Gastrocnemius medialis (tissue), 4 donors: ENCODE measurements around the gene VN1R4. TPM values are rescaled to one million over a fixed set of nuclear protein-coding genes. Genes with fewer than 3 reads are reported as not detected.
"Not testable (repeated sequence)": the region's sequence is repeated elsewhere in the genome, so short reads cannot be mapped to it uniquely, and the experiment has no call there.

Experiments
- ATAC-seq, 2 donors: fragments of 150-250 bp; one replicate each; pipeline ENCODE4 v1.9.1; 2016
- DNase-seq, 2 donors: peaks; one replicate each; pipeline ENCODE4 v3.0.0-alpha.2; 2019
- H3K27ac ChIP-seq, 4 donors: fragments of 200-600 bp; sonication (generic); 1 replicate in 1 of 4; 2 replicates in 3 of 4; pipeline ENCODE4 v1.5.1; 2016 to 2018; ENCODE audit warnings: mild to moderate bottlenecking in 2 of 4, moderate library complexity in 1 of 4
- H3K27me3 ChIP-seq, 3 donors: fragments of 200-600 bp; sonication (generic) in 2 of 3; 1 replicate in 1 of 3; 2 replicates in 2 of 3; pipeline versions ENCODE4 v1.5.1 to v1.6.0; 2016 to 2019; ENCODE audit warnings: mild to moderate bottlenecking in 1 of 3, moderate library complexity in 1 of 3
- H3K36me3 ChIP-seq, 2 donors: fragments of 200-600 bp; sonication (generic) in 1 of 2; one replicate each; pipeline ENCODE4 v1.5.1; 2017 to 2018
- H3K4me1 ChIP-seq, 2 donors: fragments of 200-600 bp; sonication (generic) in 1 of 2; one replicate each; pipeline ENCODE4 v1.5.1; 2016 to 2017; ENCODE audit warnings: mild to moderate bottlenecking in 2 of 2
- H3K4me3 ChIP-seq, 4 donors: fragments of 200-600 bp; sonication (generic) in 3 of 4; 1 replicate in 1 of 4; 2 replicates in 3 of 4; pipeline ENCODE4 v1.5.1; 2016 to 2019; ENCODE audit warnings: mild to moderate bottlenecking in 2 of 4
- H3K9me3 ChIP-seq, 3 donors: fragments of 200-600 bp; sonication (generic) in 2 of 3; 1 replicate in 1 of 3; 2 replicates in 2 of 3; pipeline ENCODE4 v1.5.1; 2016 to 2019
- POLR2A ChIP-seq, 2 donors: fragments of 450-650 bp; IDR thresholded peaks; one replicate each; pipeline ENCODE4 v1.6.1; 2017; ENCODE audit warnings: antibody characterized with exemption in 2 of 2, mild to moderate bottlenecking in 2 of 2, moderate library complexity in 2 of 2
- in situ Hi-C, 4 donors: fragments of 200-750 bp; cut with MboI; loops; one replicate each; pipeline versions ENCODE4 v1.15.0 to v1.8.0; 2017; ENCODE audit warnings: low sequenced_read_pairs in 4 of 4
- intact Hi-C: fragments of 100-400 bp; cut with DNase I; formaldehyde crosslinking; loops from one replicate; pipeline ENCODE4 v1.15.1; 2023; ENCODE audit warnings: low total_unique reads
- total RNA-seq, 4 donors: library from RNA; depleted of rRNA; stranded (reverse); fragments of >200 nt; gene quantifications; one replicate each; pipeline versions ENCODE4 v1.1.0 to v1.2.3, GENCODE V29; 2016
- TF ChIP-seq, protein P1 (sequence below), 5 experiments: fragments of 450-650 bp in 3 of 5; fragments of 200-600 bp in 2 of 5; sonication (generic) in 2 of 5; IDR thresholded peaks in 4 of 5; conservative IDR thresholded peaks in 1 of 5; 1 replicate in 4 of 5; 2 replicates in 1 of 5; pipeline ENCODE4 v1.5.1; 2016 to 2019; ENCODE audit warnings: antibody characterized with exemption in 5 of 5, mild to moderate bottlenecking in 3 of 5, moderate library complexity in 3 of 5

Gene VN1R4
- total RNA-seq, 4 donors from 2014 or later = not detected

DNA sequence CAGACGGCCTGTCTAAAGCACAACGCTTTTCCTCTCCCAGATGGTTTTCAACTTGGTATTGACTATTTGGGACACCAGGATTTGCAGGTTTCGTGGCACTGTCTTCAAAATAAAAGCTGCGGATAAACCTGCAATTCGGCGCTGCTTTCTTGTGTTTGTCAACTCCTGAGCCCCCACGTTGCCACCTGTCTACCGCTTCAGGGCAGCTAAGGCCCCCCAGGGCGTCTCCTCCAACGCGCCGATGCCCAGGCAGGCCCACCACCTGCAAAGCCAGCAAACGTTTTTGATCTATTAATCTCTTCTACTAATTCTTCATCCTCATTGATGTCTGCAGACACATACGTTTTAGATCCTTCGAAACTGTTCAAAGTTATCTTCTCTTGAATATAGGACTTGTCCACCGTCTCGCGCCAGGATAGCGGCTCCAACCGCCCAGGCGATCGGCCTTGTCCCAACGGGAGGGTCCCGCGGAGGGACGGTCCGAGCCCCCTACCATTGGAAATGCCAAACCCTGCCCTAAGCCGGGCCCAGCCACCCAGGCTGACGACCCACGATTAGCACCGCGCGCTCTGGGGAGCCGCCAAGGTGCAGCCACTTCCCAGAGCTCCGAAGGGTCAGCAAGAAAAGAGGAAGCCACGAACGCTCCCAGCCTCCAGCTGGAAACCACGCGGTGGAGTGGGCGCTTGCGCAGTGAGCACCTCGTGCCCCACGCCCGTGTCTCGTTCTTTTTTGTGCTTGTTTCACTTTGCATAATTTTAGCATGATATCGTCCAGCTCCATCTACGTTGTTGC lies 23.4 kb upstream of the VN1R4 start:
- TF ChIP-seq POLR2A (IDR thresholded peaks at IDR 0.05) = no peak
- TF ChIP-seq, protein P1, sequence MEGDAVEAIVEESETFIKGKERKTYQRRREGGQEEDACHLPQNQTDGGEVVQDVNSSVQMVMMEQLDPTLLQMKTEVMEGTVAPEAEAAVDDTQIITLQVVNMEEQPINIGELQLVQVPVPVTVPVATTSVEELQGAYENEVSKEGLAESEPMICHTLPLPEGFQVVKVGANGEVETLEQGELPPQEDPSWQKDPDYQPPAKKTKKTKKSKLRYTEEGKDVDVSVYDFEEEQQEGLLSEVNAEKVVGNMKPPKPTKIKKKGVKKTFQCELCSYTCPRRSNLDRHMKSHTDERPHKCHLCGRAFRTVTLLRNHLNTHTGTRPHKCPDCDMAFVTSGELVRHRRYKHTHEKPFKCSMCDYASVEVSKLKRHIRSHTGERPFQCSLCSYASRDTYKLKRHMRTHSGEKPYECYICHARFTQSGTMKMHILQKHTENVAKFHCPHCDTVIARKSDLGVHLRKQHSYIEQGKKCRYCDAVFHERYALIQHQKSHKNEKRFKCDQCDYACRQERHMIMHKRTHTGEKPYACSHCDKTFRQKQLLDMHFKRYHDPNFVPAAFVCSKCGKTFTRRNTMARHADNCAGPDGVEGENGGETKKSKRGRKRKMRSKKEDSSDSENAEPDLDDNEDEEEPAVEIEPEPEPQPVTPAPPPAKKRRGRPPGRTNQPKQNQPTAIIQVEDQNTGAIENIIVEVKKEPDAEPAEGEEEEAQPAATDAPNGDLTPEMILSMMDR (IDR thresholded peaks at IDR 0.05 in 4 of 5, conservative IDR thresholded peaks at IDR 0.05 in 1 of 5) = no peak
- no peak overlapping the region for H3K4me3 ChIP-seq
- DNase-seq (no peak), ATAC-seq (no peak)
- no peaks in the 10 kb centered on the region for H3K27me3 ChIP-seq
- H3K36me3 ChIP-seq = no peaks in the 10 kb centered on the region
- in situ Hi-C loops = no loop called here
- H3K9me3 ChIP-seq = peaks cover 0 to 6% (median 3%) of the 10 kb centered on the region in 3 donors
- no peak overlapping the region for H3K27ac ChIP-seq
- no peaks in the 10 kb centered on the region for H3K4me1 ChIP-seq
- intact Hi-C loops = no loop called here

DNA sequence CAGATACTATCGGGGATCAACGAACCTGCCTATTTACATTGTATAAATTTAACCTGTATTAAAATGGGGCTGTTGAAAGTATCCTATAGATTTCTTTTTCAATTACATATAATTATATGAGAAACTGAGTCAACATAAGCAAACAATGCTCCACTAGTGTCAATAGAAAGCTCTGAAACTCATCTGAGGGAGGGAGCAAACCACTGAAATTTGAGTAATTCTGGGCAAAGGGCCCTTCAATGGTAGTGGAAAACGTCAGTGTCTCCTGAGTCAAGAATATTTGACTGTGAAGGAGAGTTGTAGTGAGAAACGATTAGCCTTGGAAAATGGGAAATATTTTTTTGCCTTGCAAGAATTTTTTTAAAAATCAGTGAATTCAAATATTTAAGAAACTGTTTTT lies 17.6 kb upstream of the VN1R4 start:
- H3K27ac ChIP-seq = no peak overlapping the region
- no peaks in the 10 kb centered on the region for H3K27me3 ChIP-seq
- TF ChIP-seq, protein P1 (IDR thresholded peaks at IDR 0.05 in 4 of 5, conservative IDR thresholded peaks at IDR 0.05 in 1 of 5) = no peak
- TF ChIP-seq POLR2A (IDR thresholded peaks at IDR 0.05) = no peak
- H3K36me3 ChIP-seq = no peaks in the 10 kb centered on the region
- no peak overlapping the region for H3K4me3 ChIP-seq
- DNase-seq (no peak), ATAC-seq (no peak)
- no peaks in the 10 kb centered on the region for H3K4me1 ChIP-seq
- intact Hi-C loops (no loop called here), in situ Hi-C loops (no loop called here)
- no peaks in the 10 kb centered on the region for H3K9me3 ChIP-seq

DNA sequence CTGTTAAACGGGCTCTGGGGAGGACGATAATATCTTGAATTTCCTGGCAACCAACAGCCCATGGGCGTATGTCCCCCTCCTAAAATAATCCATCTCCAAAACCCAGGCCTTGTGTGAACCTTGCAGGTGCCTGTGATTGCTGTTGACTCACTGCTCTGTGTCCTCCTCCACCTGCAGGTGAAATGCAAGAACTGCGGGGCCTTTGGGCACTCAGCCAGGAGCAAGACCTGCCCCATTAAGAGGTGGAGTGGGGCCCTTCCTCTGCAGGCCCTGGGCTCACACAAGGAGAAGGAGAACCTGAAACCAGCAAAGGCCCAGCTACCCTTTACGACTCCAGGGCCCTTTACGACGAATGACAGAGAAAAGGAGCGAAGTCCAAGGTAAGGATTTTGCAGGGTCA lies 14.4 kb upstream of the VN1R4 start:
- DNase-seq, intact Hi-C loops: not testable (repeated sequence)

DNA sequence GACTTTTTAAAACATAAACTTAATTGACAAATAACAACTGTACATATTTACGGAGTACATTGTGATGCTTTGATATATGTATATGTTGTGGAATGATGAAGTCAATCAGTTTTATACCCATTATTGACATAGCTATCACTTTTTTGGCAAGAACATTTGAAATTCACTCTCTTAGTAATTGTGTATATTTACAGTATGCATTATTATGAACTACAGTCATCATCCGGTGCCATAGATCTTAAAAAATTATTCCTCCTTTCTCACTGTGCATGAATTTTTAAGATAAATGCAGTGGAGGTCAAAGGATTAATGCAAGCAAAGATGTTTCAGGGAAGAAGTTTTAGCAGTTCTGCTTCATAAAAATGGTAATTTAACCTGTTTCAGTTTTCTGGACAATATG lies 8.0 kb upstream of the VN1R4 start:
- H3K4me1 ChIP-seq = no peaks in the 10 kb centered on the region
- DNase-seq = no peak
- no peak overlapping the region for H3K4me3 ChIP-seq
- H3K9me3 ChIP-seq = no peaks in the 10 kb centered on the region
- TF ChIP-seq, protein P1 (IDR thresholded peaks at IDR 0.05 in 4 of 5, conservative IDR thresholded peaks at IDR 0.05 in 1 of 5) = no peak
- no peak for TF ChIP-seq POLR2A (IDR thresholded peaks at IDR 0.05)
- no peak overlapping the region for H3K27ac ChIP-seq
- no peaks in the 10 kb centered on the region for H3K36me3 ChIP-seq
- in situ Hi-C loops = no loop called here
- intact Hi-C loops = no loop called here
- ATAC-seq = no peak
- no peaks in the 10 kb centered on the region for H3K27me3 ChIP-seq

More for the DNA sequence above, 14.4 kb upstream of the VN1R4 start:
- H3K9me3 ChIP-seq, H3K4me1 ChIP-seq, H3K4me3 ChIP-seq, ATAC-seq, H3K36me3 ChIP-seq, H3K27ac ChIP-seq, H3K27me3 ChIP-seq, in situ Hi-C loops: not testable (repeated sequence)

DNA sequence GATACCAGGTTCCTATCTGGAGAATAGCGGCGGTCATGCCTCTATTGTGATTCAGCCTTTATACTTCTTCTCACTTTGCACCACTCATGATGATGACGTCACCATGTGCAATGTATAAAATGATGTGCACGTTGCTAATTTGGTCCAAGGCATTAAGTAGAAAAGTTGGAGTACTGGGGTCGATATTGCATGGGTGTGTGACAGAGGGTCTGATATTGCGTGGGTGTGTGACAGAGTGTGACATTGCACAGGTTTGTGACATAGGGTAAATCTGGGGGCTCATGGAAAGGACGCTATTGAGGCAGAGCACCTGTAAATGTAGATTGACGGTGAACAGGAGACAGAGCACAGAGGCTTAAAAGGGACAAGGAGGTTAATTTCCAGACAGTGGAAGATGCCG lies 4.5 kb upstream of the VN1R4 start:
- no peak for TF ChIP-seq POLR2A (IDR thresholded peaks at IDR 0.05)
- TF ChIP-seq, protein P1 (IDR thresholded peaks at IDR 0.05 in 4 of 5, conservative IDR thresholded peaks at IDR 0.05 in 1 of 5) = no peak
- no peaks in the 10 kb centered on the region for H3K27me3 ChIP-seq
- H3K27ac ChIP-seq = no peak overlapping the region
- H3K36me3 ChIP-seq = no peaks in the 10 kb centered on the region
- in situ Hi-C loops = no loop called here
- H3K4me3 ChIP-seq = no peak overlapping the region
- no peak for ATAC-seq
- intact Hi-C loops = no loop called here
- no peaks in the 10 kb centered on the region for H3K4me1 ChIP-seq
- no peak for DNase-seq
- no peaks in the 10 kb centered on the region for H3K9me3 ChIP-seq

DNA sequence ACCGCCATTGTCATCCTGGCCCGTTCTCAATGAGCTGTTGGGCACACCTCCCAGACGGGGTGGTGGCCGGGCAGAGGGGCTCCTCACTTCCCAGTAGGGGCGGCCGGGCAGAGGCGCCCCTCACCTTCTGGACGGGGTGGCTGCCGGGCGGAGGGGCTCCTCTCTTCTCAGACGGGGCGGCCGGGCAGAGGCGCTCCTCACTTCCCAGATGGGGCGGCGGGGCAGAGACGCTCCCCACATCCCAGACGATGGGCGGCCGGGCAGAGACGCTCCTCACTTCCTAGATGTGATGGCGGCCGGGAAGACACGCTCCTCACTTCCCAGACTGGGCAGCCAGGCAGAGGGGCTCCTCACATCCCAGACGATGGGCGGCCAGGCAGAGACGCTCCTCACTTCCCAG lies 2.3 kb upstream of the VN1R4 start:
- H3K27me3 ChIP-seq, in situ Hi-C loops, intact Hi-C loops, H3K9me3 ChIP-seq, DNase-seq, H3K36me3 ChIP-seq, H3K27ac ChIP-seq, H3K4me3 ChIP-seq, ATAC-seq, H3K4me1 ChIP-seq: not testable (repeated sequence)

DNA sequence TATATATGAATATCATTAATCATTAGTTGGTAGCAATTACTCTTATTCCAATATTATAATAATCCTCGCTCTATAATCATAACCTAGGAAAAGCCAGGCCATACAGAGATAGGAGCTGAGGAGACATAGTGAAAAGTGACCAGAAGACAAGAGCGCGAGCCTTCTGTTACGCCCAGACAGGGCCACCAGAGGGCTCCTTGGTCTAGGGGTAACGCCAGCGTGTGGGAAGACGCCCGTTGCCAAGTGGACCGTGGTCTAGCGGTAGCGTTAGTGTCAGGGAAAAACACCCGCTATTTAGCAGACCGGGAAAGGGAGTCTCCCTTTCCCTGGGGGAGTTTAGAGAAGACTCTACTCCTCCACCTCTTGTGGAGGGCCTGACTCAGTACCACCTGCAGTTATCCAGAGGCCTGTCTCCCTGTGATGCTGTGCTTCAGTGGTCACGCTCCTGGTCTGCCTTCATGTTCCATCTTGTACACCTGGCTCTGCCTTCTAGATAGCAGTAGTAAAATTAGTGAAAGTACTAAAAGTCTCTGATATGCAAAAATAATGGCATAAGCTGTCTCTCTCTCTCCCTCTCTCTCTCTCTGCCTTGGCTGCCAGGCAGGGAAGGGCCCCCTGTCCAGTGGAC lies 9.7 kb downstream of the VN1R4 start, which contains the start of gene VN1R2:
TSS of gene VN1R2 (plus strand) at position 578 of the 628 bp plus-strand sequence. CDS start 84 bp downstream, outside the sequence.
- H3K36me3 ChIP-seq, intact Hi-C loops, H3K4me3 ChIP-seq, H3K27me3 ChIP-seq, ATAC-seq, H3K27ac ChIP-seq, H3K9me3 ChIP-seq, DNase-seq: not testable (repeated sequence)
- in situ Hi-C loops = loop anchor here in 1 of 4 donors (10.0 kb wide), 1 partner anchor 77 kb away; the partner anchor contains the start of gene ZNF845
- peaks cover 6 to 12% of the 10 kb centered on the region in 2 donors for H3K4me1 ChIP-seq
